Vagina (tissue), 2 donors: ENCODE data around the gene SPX.

Source experiments
- CTCF ChIP-seq, 3 experiments: fragments of 450-650 bp in 2 of 3; fragments of 200-600 bp in 1 of 3; sonication (generic) in 1 of 3; IDR thresholded peaks; one replicate each; pipeline ENCODE4 v1.5.1; 2017 to 2019; ENCODE audit warnings: antibody characterized with exemption in 3 of 3, mild to moderate bottlenecking in 2 of 3, moderate library complexity in 2 of 3
- POLR2A ChIP-seq, 2 donors: fragments of 450-650 bp; IDR thresholded peaks; one replicate each; pipeline ENCODE4 v1.6.1; 2017; ENCODE audit warnings: antibody characterized with exemption in 2 of 2, mild to moderate bottlenecking in 2 of 2, moderate library complexity in 2 of 2
- POLR2AphosphoS5 ChIP-seq, 2 donors: sonication (generic); formaldehyde crosslinking; IDR thresholded peaks; one replicate each; pipeline ENCODE4 v1.9.0; 2017; ENCODE audit warnings: antibody characterized with exemption in 2 of 2, mild to moderate bottlenecking in 2 of 2, low read depth in 1 of 2; ENCODE audit not compliant: insufficient read depth in 1 of 2

- TF ChIP-seq POLR2A (IDR thresholded peaks at IDR 0.05) (no peak), CTCF (IDR thresholded peaks at IDR 0.05) (no peak), POLR2AphosphoS5 (IDR thresholded peaks at IDR 0.05; ENCODE audit: insufficient read depth in 1 of 2, low read depth in 1 of 2) (no peak)
Observed at GRCh38 chr12:21483531-21483930, 42.6 kb upstream of the SPX start.
